Endothelial cell (in vitro differentiated cells): ENCODE data around the gene ARHGEF38. TPM values are rescaled to one million over a fixed set of nuclear protein-coding genes. Genes with fewer than 3 reads are reported as not detected.

Experiments
- DNase-seq: peaks from one replicate; pipeline ENCODE4 v3.0.0; 2021; ENCODE audit warnings: low spot score
- H3K27ac Mint-ChIP-seq: one replicate; pipeline ENCODE4 v1.8.0; 2021; ENCODE audit warnings: mixed read lengths, inconsistent platforms; ENCODE audit not compliant: unreplicated experiment
- H3K27me3 Mint-ChIP-seq: one replicate; pipeline ENCODE4 v1.8.0; 2021; ENCODE audit warnings: mild to moderate bottlenecking, moderate library complexity, mixed read lengths, inconsistent platforms; ENCODE audit not compliant: unreplicated experiment
- H3K36me3 Mint-ChIP-seq: one replicate; pipeline ENCODE4 v1.8.0; 2021; ENCODE audit warnings: mild to moderate bottlenecking, low read depth, mixed read lengths, inconsistent platforms; ENCODE audit not compliant: unreplicated experiment
- H3K4me1 Mint-ChIP-seq: one replicate; pipeline ENCODE4 v1.8.0; 2021; ENCODE audit warnings: mild to moderate bottlenecking, mixed read lengths, inconsistent platforms; ENCODE audit not compliant: unreplicated experiment
- H3K4me3 Mint-ChIP-seq: one replicate; pipeline ENCODE4 v1.8.0; 2021; ENCODE audit warnings: mild to moderate bottlenecking, mixed read lengths, inconsistent platforms; ENCODE audit not compliant: unreplicated experiment
- H3K9me3 Mint-ChIP-seq: one replicate; pipeline ENCODE4 v1.8.0; 2021; ENCODE audit warnings: mixed read lengths, inconsistent platforms; ENCODE audit not compliant: unreplicated experiment
- CTCF ChIP-seq: fragments of 200-600 bp; sonication (generic); IDR thresholded peaks from one replicate; pipeline ENCODE4 v1.5.0; 2021; ENCODE audit warnings: antibody characterized with exemption; ENCODE audit not compliant: unreplicated experiment
- total RNA-seq: library from RNA; stranded (reverse); fragmentation: NEBNext Ultra II Directional; extraction: Animal tissue kit (Norgen Biotek cat#: 25700); gene quantifications from one replicate; pipeline ENCODE4 v1.2.1, GENCODE V29; 2021; ENCODE audit not compliant: unreplicated experiment

ARHGEF38 gene
- total RNA-seq, 1 donor from 2014 or later, result not detected

- no peaks in the 10 kb centered on the region for H3K9me3 Mint-ChIP-seq
- no peak overlapping the region for H3K27ac Mint-ChIP-seq
- peaks cover 2% of the 10 kb centered on the region for H3K27me3 Mint-ChIP-seq
- H3K4me3 Mint-ChIP-seq, result no peak overlapping the region
- no peaks in the 10 kb centered on the region for H3K36me3 Mint-ChIP-seq
- DNase-seq, result no peak
- no peak for TF ChIP-seq CTCF
- H3K4me1 Mint-ChIP-seq, result no peaks in the 10 kb centered on the region
These were observed 72.8 kb downstream of the ARHGEF38 start for GRCh38 chr4:105625214-105625613.

GRCh38 chr4:105626846-105627245, 74.4 kb downstream of the ARHGEF38 start:
- no peaks in the 10 kb centered on the region for H3K36me3 Mint-ChIP-seq
- H3K27ac Mint-ChIP-seq, result no peak overlapping the region
- H3K4me1 Mint-ChIP-seq, result no peaks in the 10 kb centered on the region
- no peak for TF ChIP-seq CTCF
- peaks cover 2% of the 10 kb centered on the region for H3K27me3 Mint-ChIP-seq
- DNase-seq, result no peak
- no peaks in the 10 kb centered on the region for H3K9me3 Mint-ChIP-seq
- H3K4me3 Mint-ChIP-seq, result no peak overlapping the region

GRCh38 chr4:105627620-105628019, 75.2 kb downstream of the ARHGEF38 start:
- no peak for TF ChIP-seq CTCF
- Mint-ChIP-seq H3K27me3 (peaks cover 2% of the 10 kb centered on the region), H3K4me1 (no peaks in the 10 kb centered on the region), H3K27ac (no peak overlapping the region), H3K4me3 (no peak overlapping the region), H3K9me3 (no peaks in the 10 kb centered on the region), H3K36me3 (no peaks in the 10 kb centered on the region)
- DNase-seq, result no peak

GRCh38 chr4:105630670-105631655, 78.5 kb downstream of the ARHGEF38 start:
- Mint-ChIP-seq H3K36me3 (no peaks in the 10 kb centered on the region), H3K27me3 (no peaks in the 10 kb centered on the region), H3K9me3 (no peaks in the 10 kb centered on the region), H3K27ac (no peak overlapping the region), H3K4me3 (no peak overlapping the region), H3K4me1 (peaks cover 4% of the 10 kb centered on the region)
- no peak for TF ChIP-seq CTCF
- no peak for DNase-seq

- H3K4me1 Mint-ChIP-seq, result peaks cover 4% of the 10 kb centered on the region
- H3K36me3 Mint-ChIP-seq, result no peaks in the 10 kb centered on the region
- no peak overlapping the region for H3K4me3 Mint-ChIP-seq
- H3K27ac Mint-ChIP-seq, result no peak overlapping the region
- H3K27me3 Mint-ChIP-seq, result no peaks in the 10 kb centered on the region
- H3K9me3 Mint-ChIP-seq, result no peaks in the 10 kb centered on the region
- no peak for DNase-seq
- TF ChIP-seq CTCF, result peak; percentile 78
These were observed 79.5 kb downstream of the ARHGEF38 start for GRCh38 chr4:105631818-105632400.
